ENCODE measurements around the gene UROC1.

UROC1 gene

GRCh38 chr3:126555795-126556636 is 38.4 kb upstream of the UROC1 start:
- DNase-seq (ENCODE audit: low spot score): no peak
- no peak for TF ChIP-seq CTCF (IDR thresholded peaks at IDR 0.05; ENCODE audit: extremely low read depth, missing control alignments)

- DNase-seq (ENCODE audit: low spot score): no peak
- TF ChIP-seq CTCF (IDR thresholded peaks at IDR 0.05; ENCODE audit: extremely low read depth, missing control alignments): no peak
These were observed 37.3 kb upstream of the UROC1 start for GRCh38 chr3:126554560-126555525.

- TF ChIP-seq CTCF (IDR thresholded peaks at IDR 0.05; ENCODE audit: extremely low read depth, missing control alignments): no peak
- no peak for DNase-seq (ENCODE audit: low spot score)
These were observed 35.9 kb upstream of the UROC1 start for GRCh38 chr3:126553284-126554084.

GRCh38 chr3:126552688-126553283 is 35.2 kb upstream of the UROC1 start:
- TF ChIP-seq CTCF (IDR thresholded peaks at IDR 0.05; ENCODE audit: extremely low read depth, missing control alignments): no peak
- DNase-seq (ENCODE audit: low spot score): no peak

- no peak for DNase-seq (ENCODE audit: low spot score)
- no peak for TF ChIP-seq CTCF (IDR thresholded peaks at IDR 0.05; ENCODE audit: extremely low read depth, missing control alignments)
These were observed 34.5 kb upstream of the UROC1 start for GRCh38 chr3:126551839-126552687.
